HUES6 (cell line): ENCODE results near the gene CHGA.

Source experiments
- H3K27ac ChIP-seq: 2 replicates; pipeline ENCODE4 v1.7.0; 2013; ENCODE audit warnings: low read depth, mild to moderate bottlenecking, low read length, inconsistent platforms
- H3K27me3 ChIP-seq: 2 replicates; pipeline ENCODE4 v1.6.1; 2013; ENCODE audit warnings: low read length; ENCODE audit not compliant: control insufficient read depth, insufficient read depth
- H3K36me3 ChIP-seq: 2 replicates; pipeline ENCODE4 v1.6.1; 2013; ENCODE audit warnings: low read length; ENCODE audit not compliant: control insufficient read depth, insufficient read depth
- H3K4me1 ChIP-seq: 2 replicates; pipeline ENCODE4 v1.6.1; 2013; ENCODE audit warnings: low read length; ENCODE audit not compliant: control insufficient read depth, insufficient read depth
- H3K4me3 ChIP-seq: 2 replicates; pipeline ENCODE4 v1.5.1; 2013; ENCODE audit warnings: low read depth, low read length
- H3K9ac ChIP-seq: one replicate; pipeline ENCODE4 v1.6.1; 2013; ENCODE audit warnings: mild to moderate bottlenecking, low read length
- H3K9me3 ChIP-seq: 2 replicates; pipeline ENCODE4 v1.6.1; 2013; ENCODE audit warnings: low read depth, low read length; ENCODE audit not compliant: control insufficient read depth, insufficient read depth

CHGA gene

GRCh38 chr14:92973261-92973797 lies 50.4 kb downstream of the CHGA start:
- Histone ChIP-seq H3K27ac (no peak overlapping the region), H3K9ac (no peak overlapping the region), H3K4me3 (no peak overlapping the region), H3K36me3 (peaks cover 19% of the 10 kb centered on the region), H3K27me3 (no peaks in the 10 kb centered on the region), H3K9me3 (peaks cover 25% of the 10 kb centered on the region), H3K4me1 (peaks cover 28% of the 10 kb centered on the region)

GRCh38 chr14:92973798-92974372 lies 50.9 kb downstream of the CHGA start:
- H3K4me1 ChIP-seq: peaks cover 28% of the 10 kb centered on the region
- H3K36me3 ChIP-seq: peaks cover 19% of the 10 kb centered on the region
- H3K27ac ChIP-seq: no peak overlapping the region
- H3K9me3 ChIP-seq: peaks cover 31% of the 10 kb centered on the region
- no peak overlapping the region for H3K9ac ChIP-seq
- H3K4me3 ChIP-seq: no peak overlapping the region
- H3K27me3 ChIP-seq: no peaks in the 10 kb centered on the region

- H3K4me1 ChIP-seq: peaks cover 27% of the 10 kb centered on the region
- no peak overlapping the region for H3K27ac ChIP-seq
- H3K9ac ChIP-seq: no peak overlapping the region
- H3K36me3 ChIP-seq: peaks cover 19% of the 10 kb centered on the region
- H3K9me3 ChIP-seq: peaks cover 38% of the 10 kb centered on the region
- H3K4me3 ChIP-seq: no peak overlapping the region
- H3K27me3 ChIP-seq: no peaks in the 10 kb centered on the region
Observed at GRCh38 chr14:92974541-92975345, 51.8 kb downstream of the CHGA start.

- Histone ChIP-seq H3K27me3 (no peaks in the 10 kb centered on the region), H3K27ac (no peak overlapping the region), H3K36me3 (peaks cover 19% of the 10 kb centered on the region), H3K9me3 (peaks cover 48% of the 10 kb centered on the region), H3K9ac (no peak overlapping the region), H3K4me1 (peaks cover 16% of the 10 kb centered on the region), H3K4me3 (no peak overlapping the region)
Observed at GRCh38 chr14:92976268-92976667, 53.3 kb downstream of the CHGA start.

GRCh38 chr14:92978229-92979021 lies 55.5 kb downstream of the CHGA start:
- H3K4me1 ChIP-seq: no peaks in the 10 kb centered on the region
- no peaks in the 10 kb centered on the region for H3K27me3 ChIP-seq
- no peak overlapping the region for H3K4me3 ChIP-seq
- no peak overlapping the region for H3K9ac ChIP-seq
- peaks cover 32% of the 10 kb centered on the region for H3K36me3 ChIP-seq
- H3K9me3 ChIP-seq: peaks cover 51% of the 10 kb centered on the region
- H3K27ac ChIP-seq: no peak overlapping the region

- Histone ChIP-seq H3K27ac (no peak overlapping the region), H3K9me3 (peaks cover 48% of the 10 kb centered on the region), H3K27me3 (no peaks in the 10 kb centered on the region), H3K36me3 (peaks cover 32% of the 10 kb centered on the region), H3K9ac (no peak overlapping the region), H3K4me3 (no peak overlapping the region), H3K4me1 (no peaks in the 10 kb centered on the region)
Observed at GRCh38 chr14:92980866-92981265, 57.9 kb downstream of the CHGA start.

GRCh38 chr14:92981726-92982125 lies 58.8 kb downstream of the CHGA start:
- no peak overlapping the region for H3K27ac ChIP-seq
- peaks cover 40% of the 10 kb centered on the region for H3K9me3 ChIP-seq
- H3K36me3 ChIP-seq: peaks cover 24% of the 10 kb centered on the region; the same call in 1 of the 2 replicates
- H3K27me3 ChIP-seq: no peaks in the 10 kb centered on the region
- H3K4me3 ChIP-seq: no peak overlapping the region
- H3K4me1 ChIP-seq: no peaks in the 10 kb centered on the region
- no peak overlapping the region for H3K9ac ChIP-seq

- Histone ChIP-seq H3K9me3 (peaks cover 30% of the 10 kb centered on the region), H3K4me3 (no peak overlapping the region), H3K36me3 (peaks cover 15% of the 10 kb centered on the region; the same call in 1 of the 2 replicates)
Observed at GRCh38 chr14:92982956-92983355, 60.0 kb downstream of the CHGA start.

GRCh38 chr14:92984082-92984788 lies 61.3 kb downstream of the CHGA start:
- no peaks in the 10 kb centered on the region for H3K27me3 ChIP-seq
- H3K4me1 ChIP-seq: no peaks in the 10 kb centered on the region; the same call in 1 of the 2 replicates
- H3K27ac ChIP-seq: no peak overlapping the region
- peaks cover 17% of the 10 kb centered on the region for H3K9me3 ChIP-seq
- H3K4me3 ChIP-seq: no peak overlapping the region
- H3K36me3 ChIP-seq: peaks cover 13% of the 10 kb centered on the region; the same call in 1 of the 2 replicates
- H3K9ac ChIP-seq: no peak overlapping the region

More at GRCh38 chr14:92982956-92983355, 60.0 kb downstream of the CHGA start:
- no peaks in the 10 kb centered on the region for H3K27me3 ChIP-seq
- H3K9ac ChIP-seq: no peak overlapping the region
- H3K27ac ChIP-seq: no peak overlapping the region
- H3K4me1 ChIP-seq: no peaks in the 10 kb centered on the region
